ENCODE data around the gene UMAD1. TPM values are rescaled to one million over a fixed set of nuclear protein-coding genes. Genes with fewer than 3 reads are reported as not detected.

UMAD1 gene
- total RNA-seq, 1 donor from 2014 or later: 18.6 TPM

GRCh38 chr7:7895004-7895650 lies 254.6 kb downstream of the UMAD1 start:
- ATAC-seq: no peak
- intact Hi-C loops (cut with DNase I): no loop called here
- no peak for DNase-seq (ENCODE audit: low spot score)

- ATAC-seq: no peak
- intact Hi-C loops (cut with DNase I): no loop called here
- DNase-seq (ENCODE audit: low spot score): no peak
Observed at GRCh38 chr7:7895754-7896153, 255.2 kb downstream of the UMAD1 start.

- DNase-seq (ENCODE audit: low spot score): no peak
- intact Hi-C loops (cut with DNase I): no loop called here
- no peak for ATAC-seq
Observed at GRCh38 chr7:7897509-7897908, 257.0 kb downstream of the UMAD1 start.

GRCh38 chr7:7897949-7898515 lies 257.5 kb downstream of the UMAD1 start:
- intact Hi-C loops (cut with DNase I): no loop called here
- no peak for ATAC-seq

GRCh38 chr7:7902845-7903244 lies 262.3 kb downstream of the UMAD1 start:
- ATAC-seq: no peak
- intact Hi-C loops (cut with DNase I): no loop called here

More at GRCh38 chr7:7897949-7898515, 257.5 kb downstream of the UMAD1 start:
- no peak for DNase-seq (ENCODE audit: low spot score)

GRCh38 chr7:7907306-7907705 lies 266.8 kb downstream of the UMAD1 start:
- no peak for DNase-seq (ENCODE audit: low spot score)
- intact Hi-C loops (cut with DNase I): no loop called here
- no peak for ATAC-seq

More at GRCh38 chr7:7902845-7903244, 262.3 kb downstream of the UMAD1 start:
- no peak for DNase-seq (ENCODE audit: low spot score)

- intact Hi-C loops (cut with DNase I): no loop called here
- DNase-seq (ENCODE audit: low spot score) (no peak), ATAC-seq (no peak)
Observed at GRCh38 chr7:7908622-7909145, 268.1 kb downstream of the UMAD1 start.

- ATAC-seq (no peak), DNase-seq (ENCODE audit: low spot score) (no peak)
- intact Hi-C loops (cut with DNase I): no loop called here
Observed at GRCh38 chr7:7909376-7909775, 268.8 kb downstream of the UMAD1 start.

- ATAC-seq (no peak), DNase-seq (ENCODE audit: low spot score) (no peak)
- intact Hi-C loops (cut with DNase I): no loop called here
Observed at GRCh38 chr7:7911369-7912123, 271.0 kb downstream of the UMAD1 start.

GRCh38 chr7:7912937-7913336 lies 272.4 kb downstream of the UMAD1 start:
- DNase-seq (ENCODE audit: low spot score): no peak
- intact Hi-C loops (cut with DNase I): no loop called here
- no peak for ATAC-seq

- DNase-seq (ENCODE audit: low spot score) (no peak), ATAC-seq (no peak)
- intact Hi-C loops (cut with DNase I): no loop called here
Observed at GRCh38 chr7:7913504-7913903, 273.0 kb downstream of the UMAD1 start.

- DNase-seq (ENCODE audit: low spot score): no peak
- ATAC-seq: no peak
- intact Hi-C loops (cut with DNase I): no loop called here
Observed at GRCh38 chr7:7914547-7914946, 274.0 kb downstream of the UMAD1 start.

- intact Hi-C loops (cut with DNase I): no loop called here
- ATAC-seq: no peak
Observed at GRCh38 chr7:7916064-7916463, 275.5 kb downstream of the UMAD1 start.

GRCh38 chr7:7917593-7917992 lies 277.0 kb downstream of the UMAD1 start:
- DNase-seq (ENCODE audit: low spot score): no peak
- intact Hi-C loops (cut with DNase I): no loop called here
- no peak for ATAC-seq

More at GRCh38 chr7:7916064-7916463, 275.5 kb downstream of the UMAD1 start:
- DNase-seq (ENCODE audit: low spot score): no peak

GRCh38 chr7:7918736-7919448 lies 278.3 kb downstream of the UMAD1 start:
- ATAC-seq: no peak
- intact Hi-C loops (cut with DNase I): no loop called here
- DNase-seq (ENCODE audit: low spot score): no peak

- intact Hi-C loops (cut with DNase I): no loop called here
- DNase-seq (ENCODE audit: low spot score) (no peak), ATAC-seq (no peak)
Observed at GRCh38 chr7:7919449-7919945, 278.9 kb downstream of the UMAD1 start.

- DNase-seq (ENCODE audit: low spot score): no peak
- ATAC-seq: no peak
- intact Hi-C loops (cut with DNase I): no loop called here
Observed at GRCh38 chr7:7920056-7920455, 279.5 kb downstream of the UMAD1 start.

- no peak for ATAC-seq
- no peak for DNase-seq (ENCODE audit: low spot score)
- intact Hi-C loops (cut with DNase I): no loop called here
Observed at GRCh38 chr7:7920481-7920880, 279.9 kb downstream of the UMAD1 start.

GRCh38 chr7:7921830-7922229 lies 281.3 kb downstream of the UMAD1 start:
- intact Hi-C loops (cut with DNase I): no loop called here
- DNase-seq (ENCODE audit: low spot score): no peak
- ATAC-seq: no peak

Measured in sciatic nerve (tissue), 2 donors.